Thyroid gland (tissue), 4 donors: ENCODE measurements around the gene SH3BGRL2.

ENCODE experiments used
- POLR2A ChIP-seq, 2 donors: fragments of 450-650 bp; IDR thresholded peaks; one replicate each; pipeline ENCODE4 v1.6.1; 2017; ENCODE audit warnings: antibody characterized with exemption in 2 of 2, mild to moderate bottlenecking in 2 of 2, moderate library complexity in 1 of 2
- TF ChIP-seq, protein P1 (sequence below), 6 experiments: fragments of 200-600 bp in 3 of 6; fragments of 450-650 bp in 3 of 6; sonication (generic) in 3 of 6; IDR thresholded peaks; one replicate each; pipeline ENCODE4 v1.5.1; 2016 to 2019; ENCODE audit warnings: antibody characterized with exemption in 6 of 6, mild to moderate bottlenecking in 2 of 6, inconsistent platforms in 1 of 6, moderate library complexity in 1 of 6

DNA sequence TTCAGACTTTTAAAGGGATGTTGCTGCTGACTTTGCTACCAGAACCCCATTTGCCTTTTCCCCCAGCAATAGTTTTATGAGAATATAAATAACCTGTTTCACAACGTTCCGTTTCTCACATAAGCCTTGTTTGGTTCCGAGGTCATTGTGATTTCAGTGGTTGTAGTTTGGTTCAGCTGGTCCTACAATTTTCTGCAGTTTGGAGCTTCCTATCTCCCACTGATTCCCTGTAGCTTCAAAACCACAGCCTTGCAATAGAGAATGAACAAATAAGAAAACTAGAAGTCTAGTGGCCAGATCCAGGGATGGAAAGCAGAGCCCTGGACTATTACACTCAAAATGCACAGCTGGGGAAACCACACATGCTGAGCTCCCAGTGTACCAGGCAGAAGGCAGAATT lies 24.1 kb upstream of the SH3BGRL2 start:
- TF ChIP-seq, protein P1, sequence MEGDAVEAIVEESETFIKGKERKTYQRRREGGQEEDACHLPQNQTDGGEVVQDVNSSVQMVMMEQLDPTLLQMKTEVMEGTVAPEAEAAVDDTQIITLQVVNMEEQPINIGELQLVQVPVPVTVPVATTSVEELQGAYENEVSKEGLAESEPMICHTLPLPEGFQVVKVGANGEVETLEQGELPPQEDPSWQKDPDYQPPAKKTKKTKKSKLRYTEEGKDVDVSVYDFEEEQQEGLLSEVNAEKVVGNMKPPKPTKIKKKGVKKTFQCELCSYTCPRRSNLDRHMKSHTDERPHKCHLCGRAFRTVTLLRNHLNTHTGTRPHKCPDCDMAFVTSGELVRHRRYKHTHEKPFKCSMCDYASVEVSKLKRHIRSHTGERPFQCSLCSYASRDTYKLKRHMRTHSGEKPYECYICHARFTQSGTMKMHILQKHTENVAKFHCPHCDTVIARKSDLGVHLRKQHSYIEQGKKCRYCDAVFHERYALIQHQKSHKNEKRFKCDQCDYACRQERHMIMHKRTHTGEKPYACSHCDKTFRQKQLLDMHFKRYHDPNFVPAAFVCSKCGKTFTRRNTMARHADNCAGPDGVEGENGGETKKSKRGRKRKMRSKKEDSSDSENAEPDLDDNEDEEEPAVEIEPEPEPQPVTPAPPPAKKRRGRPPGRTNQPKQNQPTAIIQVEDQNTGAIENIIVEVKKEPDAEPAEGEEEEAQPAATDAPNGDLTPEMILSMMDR (IDR thresholded peaks at IDR 0.05) = no peak
- TF ChIP-seq POLR2A (IDR thresholded peaks at IDR 0.05) = no peak
